KMS-11 (cell line): Measurements from ENCODE around the gene MYG1.

Source experiments
- H2AFZ ChIP-seq: fragments of 200-600 bp; sonication (generic); 2 replicates; pipeline ENCODE4 v1.6.1; 2016; ENCODE audit warnings: antibody characterized with exemption, mixed run types, low read depth
- H3K27ac ChIP-seq: fragments of 200-600 bp; sonication (generic); 2 replicates; pipeline ENCODE4 v1.6.1; 2016; ENCODE audit warnings: mild to moderate bottlenecking, mixed run types
- H3K27me3 ChIP-seq: fragments of 200-600 bp; sonication (generic); 2 replicates; pipeline ENCODE4 v1.6.1; 2017; ENCODE audit warnings: mild to moderate bottlenecking, low read depth, mixed run types, moderate library complexity; ENCODE audit not compliant: insufficient read depth
- H3K36me3 ChIP-seq: fragments of 200-600 bp; sonication (generic); 2 replicates; pipeline ENCODE4 v1.6.1; 2017; ENCODE audit warnings: mild to moderate bottlenecking, mixed run types; ENCODE audit not compliant: insufficient read depth
- H3K4me1 ChIP-seq: fragments of 200-600 bp; sonication (generic); 2 replicates; pipeline ENCODE4 v1.6.1; 2016; ENCODE audit warnings: mild to moderate bottlenecking, low read depth, mixed run types; ENCODE audit not compliant: poor library complexity, severe bottlenecking
- H3K4me2 ChIP-seq: fragments of 200-600 bp; sonication (generic); 2 replicates; pipeline ENCODE4 v1.7.0; 2016; ENCODE audit warnings: mild to moderate bottlenecking, mixed run types
- H3K4me3 ChIP-seq: fragments of 200-600 bp; sonication (generic); IDR thresholded peaks from 2 replicates; pipeline ENCODE4 v1.6.1; 2017; ENCODE audit warnings: low read depth, low read length, mixed read lengths; ENCODE audit not compliant: insufficient read depth
- H3K79me2 ChIP-seq: fragments of 200-600 bp; sonication (generic); 2 replicates; pipeline ENCODE4 v1.6.1; 2016; ENCODE audit warnings: low read depth, mixed run types; ENCODE audit not compliant: insufficient read depth
- H3K9ac ChIP-seq: fragments of 200-600 bp; sonication (generic); 2 replicates; pipeline ENCODE4 v1.6.1; 2016; ENCODE audit warnings: mild to moderate bottlenecking, mixed run types
- H4K20me1 ChIP-seq: fragments of 200-600 bp; sonication (generic); 2 replicates; pipeline ENCODE4 v1.6.1; 2016; ENCODE audit warnings: mild to moderate bottlenecking, mixed run types; ENCODE audit not compliant: insufficient read depth
- TF ChIP-seq, protein P1 (sequence below): fragments of 200-600 bp; sonication (generic); conservative IDR thresholded peaks from 2 replicates; pipeline ENCODE4 v1.6.1; 2017; ENCODE audit warnings: low read depth, mild to moderate bottlenecking, antibody characterized with exemption, low read length, moderate library complexity, mixed read lengths

The MYG1 gene

DNA sequence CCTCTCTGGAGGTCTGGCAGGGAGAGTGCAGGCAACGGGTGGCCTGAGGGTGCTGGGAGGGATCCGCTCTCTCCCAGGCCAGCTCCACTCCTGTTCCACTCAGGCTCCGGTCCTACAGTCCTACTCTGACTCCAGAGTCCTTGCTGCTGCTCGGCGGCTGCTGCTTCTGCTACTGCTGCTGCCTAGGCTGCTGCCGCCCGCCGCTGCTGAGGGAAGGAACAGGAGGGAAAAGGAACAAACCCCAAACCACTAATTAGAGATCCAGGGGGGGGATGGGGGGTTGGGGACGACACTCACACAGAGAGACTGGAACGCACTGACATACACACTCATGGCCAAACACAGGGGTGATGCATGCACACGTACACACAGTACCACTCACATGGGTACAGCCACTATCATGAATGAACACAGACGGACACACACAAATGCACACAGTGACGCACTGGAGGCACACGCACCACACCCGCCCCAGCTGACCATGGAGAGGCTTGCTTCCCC lies 36.7 kb downstream of the MYG1 start, which contains the start of gene SP7:
SP7 (minus strand) TSS at position 174 of the 501 bp plus-strand sequence. CDS start 708 bp downstream, outside the sequence.
- Histone ChIP-seq H3K27ac (no peak within 1 kb of the TSS), H3K4me3 (no peak within 1 kb of the TSS), H3K27me3 (peaks cover 10% of the 10 kb centered on the region; the same call in 1 of the 2 replicates), H3K4me2 (no peak within 1 kb of the TSS), H2AFZ (no peak within 1 kb of the TSS), H3K79me2 (no peaks in the 10 kb centered on the region), H4K20me1 (no peaks in the 10 kb centered on the region), H3K9ac (no peak within 1 kb of the TSS), H3K4me1 (peaks cover 8% of the 10 kb centered on the region), H3K36me3 (no peaks in the 10 kb centered on the region)
- TF ChIP-seq, protein P1, sequence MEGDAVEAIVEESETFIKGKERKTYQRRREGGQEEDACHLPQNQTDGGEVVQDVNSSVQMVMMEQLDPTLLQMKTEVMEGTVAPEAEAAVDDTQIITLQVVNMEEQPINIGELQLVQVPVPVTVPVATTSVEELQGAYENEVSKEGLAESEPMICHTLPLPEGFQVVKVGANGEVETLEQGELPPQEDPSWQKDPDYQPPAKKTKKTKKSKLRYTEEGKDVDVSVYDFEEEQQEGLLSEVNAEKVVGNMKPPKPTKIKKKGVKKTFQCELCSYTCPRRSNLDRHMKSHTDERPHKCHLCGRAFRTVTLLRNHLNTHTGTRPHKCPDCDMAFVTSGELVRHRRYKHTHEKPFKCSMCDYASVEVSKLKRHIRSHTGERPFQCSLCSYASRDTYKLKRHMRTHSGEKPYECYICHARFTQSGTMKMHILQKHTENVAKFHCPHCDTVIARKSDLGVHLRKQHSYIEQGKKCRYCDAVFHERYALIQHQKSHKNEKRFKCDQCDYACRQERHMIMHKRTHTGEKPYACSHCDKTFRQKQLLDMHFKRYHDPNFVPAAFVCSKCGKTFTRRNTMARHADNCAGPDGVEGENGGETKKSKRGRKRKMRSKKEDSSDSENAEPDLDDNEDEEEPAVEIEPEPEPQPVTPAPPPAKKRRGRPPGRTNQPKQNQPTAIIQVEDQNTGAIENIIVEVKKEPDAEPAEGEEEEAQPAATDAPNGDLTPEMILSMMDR: no peak

DNA sequence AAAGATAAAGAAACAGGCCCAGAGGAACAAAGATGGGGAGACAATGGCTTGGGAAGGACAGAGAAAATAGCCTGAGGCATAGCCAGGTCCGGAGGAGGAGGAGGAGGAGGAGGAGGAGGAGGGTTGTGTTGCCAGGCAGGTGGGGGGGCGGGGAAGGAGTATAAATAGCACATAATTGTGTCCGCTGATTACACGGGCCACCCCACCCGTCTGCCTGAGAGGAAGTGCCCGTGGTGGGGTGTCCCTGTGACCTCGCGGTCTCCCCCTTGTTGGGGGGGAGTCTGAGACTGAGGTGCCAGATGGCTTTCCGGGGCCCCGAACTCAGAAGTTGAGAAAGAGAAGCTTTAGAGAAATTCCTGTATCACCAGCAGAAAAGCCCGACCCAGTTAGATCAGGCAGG lies 38.5 kb downstream of the MYG1 start:
- no peaks in the 10 kb centered on the region for H3K79me2 ChIP-seq
- H3K36me3 ChIP-seq: no peaks in the 10 kb centered on the region
- TF ChIP-seq, protein P1: no peak
- H4K20me1 ChIP-seq: no peaks in the 10 kb centered on the region
- H3K4me1 ChIP-seq: peaks cover 8% of the 10 kb centered on the region
- no peak overlapping the region for H3K27ac ChIP-seq
- H3K27me3 ChIP-seq: peaks cover 10% of the 10 kb centered on the region; the same call in 1 of the 2 replicates
- H3K4me3 ChIP-seq: no peak overlapping the region
- no peak overlapping the region for H3K9ac ChIP-seq
- H2AFZ ChIP-seq: no peak overlapping the region
- no peak overlapping the region for H3K4me2 ChIP-seq

DNA sequence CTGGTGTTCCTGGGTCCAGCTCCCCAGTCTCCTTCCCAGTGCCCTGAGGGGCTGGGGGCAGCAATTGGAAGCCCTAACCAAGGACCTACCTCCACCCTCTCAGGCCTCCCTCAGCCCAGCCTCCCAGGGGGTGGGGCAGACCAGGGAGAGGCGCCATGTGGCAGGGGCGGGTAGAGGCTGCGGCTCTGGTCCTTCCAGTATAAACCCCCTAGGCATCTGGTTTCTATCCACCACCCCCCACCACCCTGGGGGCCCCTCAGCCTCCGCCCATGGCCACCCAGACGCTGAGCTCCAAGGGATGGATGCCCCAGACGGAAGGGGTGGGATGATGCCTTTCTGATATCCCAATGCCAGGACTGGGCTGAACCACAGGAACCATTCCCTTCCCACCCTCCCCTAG lies 39.4 kb downstream of the MYG1 start:
- Histone ChIP-seq H2AFZ (no peak overlapping the region), H3K79me2 (no peaks in the 10 kb centered on the region), H3K27me3 (peaks cover 10% of the 10 kb centered on the region; the same call in 1 of the 2 replicates), H3K36me3 (no peaks in the 10 kb centered on the region), H3K4me3 (no peak overlapping the region), H3K9ac (no peak overlapping the region), H3K4me2 (no peak overlapping the region), H4K20me1 (no peaks in the 10 kb centered on the region), H3K4me1 (peaks cover 15% of the 10 kb centered on the region), H3K27ac (no peak overlapping the region)
- TF ChIP-seq, protein P1: no peak

DNA sequence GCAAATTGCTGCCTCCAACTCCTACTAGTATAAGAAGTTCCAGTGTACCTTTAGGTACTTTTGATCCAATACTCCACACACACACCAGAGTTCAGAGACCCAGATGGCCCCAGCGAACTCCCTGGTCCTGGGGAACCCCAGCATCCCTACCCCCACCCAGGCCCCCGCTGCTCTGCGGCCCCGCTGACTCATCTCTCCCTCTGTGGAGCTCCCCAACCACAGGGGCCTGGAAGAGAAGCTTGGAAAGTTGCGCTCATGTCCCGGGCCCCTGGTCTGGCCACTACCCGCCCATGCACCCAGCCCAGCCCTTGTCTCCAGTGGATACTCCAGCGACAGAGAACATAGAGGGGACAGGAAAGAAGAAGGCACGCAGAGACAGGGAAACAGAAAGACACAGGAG lies 40.9 kb downstream of the MYG1 start:
- peaks cover 26% of the 10 kb centered on the region for H3K4me1 ChIP-seq
- no peaks in the 10 kb centered on the region for H3K36me3 ChIP-seq
- no peak overlapping the region for H3K27ac ChIP-seq
- H3K79me2 ChIP-seq: no peaks in the 10 kb centered on the region
- no peak overlapping the region for H2AFZ ChIP-seq
- no peak overlapping the region for H3K4me3 ChIP-seq
- H3K9ac ChIP-seq: no peak overlapping the region
- H3K4me2 ChIP-seq: no peak overlapping the region
- no peaks in the 10 kb centered on the region for H4K20me1 ChIP-seq
- peaks cover 8% of the 10 kb centered on the region; the same call in 1 of the 2 replicates for H3K27me3 ChIP-seq
- TF ChIP-seq, protein P1: no peak
